GM19324 (cell line): ENCODE data around the gene LENG1.

ENCODE experiments used
- ATAC-seq: cut with Tn5 transposase; IDR thresholded peaks from one replicate; pipeline ENCODE4 v1.9.1; 2021; ENCODE audit warnings: mild to moderate bottlenecking, moderate library complexity; ENCODE audit not compliant: unreplicated experiment, low FRiP score

Gene LENG1

DNA sequence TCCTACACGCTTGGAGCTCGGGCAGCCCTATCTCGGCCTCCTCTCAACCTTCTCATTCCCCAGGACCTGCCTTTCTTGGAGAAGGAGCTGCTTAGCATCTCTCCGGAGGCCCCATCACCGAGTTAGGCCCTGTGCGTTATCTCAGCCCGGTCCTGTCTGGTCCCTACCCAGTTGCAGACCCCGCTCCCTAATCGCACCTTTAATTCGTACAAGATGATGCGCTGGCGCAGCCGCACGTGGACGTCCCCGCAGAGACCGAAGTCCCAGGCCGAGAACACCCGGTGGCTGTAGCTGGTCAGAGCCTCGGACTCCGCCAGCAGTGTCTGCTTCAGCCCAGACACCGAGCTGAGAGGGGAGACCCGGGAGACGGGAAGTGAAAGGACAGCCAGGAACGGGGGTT is 5.7 kb upstream of the LENG1 start:
- ATAC-seq, result no peak

DNA sequence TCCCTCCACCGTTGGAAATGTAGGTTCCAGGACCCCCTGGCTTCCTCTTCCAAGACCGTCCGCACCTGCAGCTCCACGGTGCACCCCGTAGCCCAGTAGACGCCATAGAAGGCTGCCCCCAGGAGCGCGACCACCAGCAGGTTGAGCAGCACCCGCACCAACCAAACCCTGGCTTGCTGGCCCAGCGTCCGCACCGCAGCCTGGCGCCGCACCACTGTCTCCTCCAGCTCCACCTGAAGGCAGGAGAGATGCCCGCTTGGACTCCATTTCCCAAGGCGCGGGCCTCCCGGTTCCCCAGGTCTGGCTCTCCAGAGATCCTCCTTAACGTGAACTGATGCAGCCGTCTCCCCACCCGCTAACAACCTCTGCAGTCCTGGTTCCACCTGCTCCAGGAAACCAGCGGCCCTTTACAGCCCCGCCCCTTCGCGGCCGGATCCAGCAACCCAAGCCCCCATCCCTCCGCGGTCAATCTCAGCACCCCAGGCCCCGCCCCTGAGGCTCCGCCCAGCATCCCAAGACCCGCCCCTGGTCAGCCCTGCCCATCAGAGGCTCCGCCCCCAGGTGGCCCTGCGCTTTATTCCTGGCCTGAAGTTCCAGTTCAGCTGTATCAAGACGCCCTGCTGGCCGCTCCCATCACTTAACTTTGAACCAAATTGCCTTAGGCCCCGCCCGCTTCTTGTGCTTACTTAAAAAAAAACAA is 5.0 kb upstream of the LENG1 start:
- no peak for ATAC-seq

DNA sequence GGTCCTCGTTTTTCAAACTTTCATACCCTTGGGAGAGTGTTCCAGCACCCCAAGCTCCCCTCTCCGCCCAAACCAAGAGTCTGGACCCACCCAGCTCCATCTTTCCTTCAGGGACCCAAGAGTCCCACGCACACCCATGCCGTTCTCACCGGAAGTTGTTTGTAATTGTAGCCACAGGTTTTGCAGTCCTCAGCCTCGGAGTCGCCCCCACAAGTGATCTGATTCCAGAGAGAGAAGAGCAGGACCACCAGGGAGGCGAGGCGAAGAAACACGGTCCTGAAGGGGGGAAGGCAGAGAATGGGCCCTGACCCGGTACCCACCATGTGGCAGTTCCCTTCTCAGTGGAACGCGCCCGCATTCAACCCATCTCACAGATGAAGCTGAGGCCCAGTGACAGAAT is 3.4 kb upstream of the LENG1 start:
- no peak for ATAC-seq

DNA sequence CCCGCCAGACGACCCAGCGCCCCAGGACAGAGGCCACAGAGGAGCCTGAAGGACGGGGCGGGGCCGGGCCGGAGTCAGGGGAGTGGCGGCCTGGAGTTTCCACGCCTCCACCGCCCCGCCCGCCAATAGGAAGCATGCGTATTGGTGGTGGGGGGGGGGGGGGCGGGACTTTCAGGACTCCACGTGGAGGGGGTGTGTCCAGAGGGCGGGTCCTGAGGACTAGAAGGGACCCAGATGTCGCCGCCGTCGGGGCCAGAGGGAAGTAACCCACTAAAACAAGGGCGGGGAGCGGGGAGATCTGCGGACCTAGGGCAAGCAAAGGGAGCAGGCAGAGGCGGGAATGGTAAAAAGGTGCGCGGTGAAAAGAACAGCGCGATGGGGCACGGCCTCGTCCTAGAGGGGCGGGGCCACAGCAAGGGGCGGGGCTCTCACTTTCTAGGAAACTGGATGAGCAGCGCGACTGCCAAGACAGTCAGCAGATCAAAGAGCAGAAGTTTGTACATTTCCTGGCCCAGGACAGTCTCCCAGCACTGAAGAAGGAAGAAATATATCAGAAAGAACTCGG is 2.8 kb upstream of the LENG1 start:
- ATAC-seq, result no peak

DNA sequence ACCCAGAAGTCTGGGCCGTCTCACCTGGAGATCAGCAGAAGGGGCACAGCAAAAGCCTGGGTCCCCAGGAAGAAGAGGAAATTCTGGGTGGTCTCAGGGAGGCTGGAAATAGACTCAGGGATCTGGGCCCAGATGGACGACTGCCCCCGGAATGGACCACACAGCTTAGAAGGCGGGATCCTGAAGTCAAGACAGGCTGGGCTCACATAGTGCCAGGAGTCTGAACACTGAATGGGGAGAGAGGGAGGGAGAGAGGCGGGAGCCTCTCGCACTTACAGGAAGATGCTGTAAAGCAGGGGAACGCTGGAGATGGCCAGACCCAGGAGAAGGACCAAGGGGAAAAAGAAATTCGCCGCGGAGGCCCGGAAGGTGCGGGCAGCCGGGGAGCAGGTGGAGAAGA is 1.3 kb upstream of the LENG1 start:
- ATAC-seq, result no peak

DNA sequence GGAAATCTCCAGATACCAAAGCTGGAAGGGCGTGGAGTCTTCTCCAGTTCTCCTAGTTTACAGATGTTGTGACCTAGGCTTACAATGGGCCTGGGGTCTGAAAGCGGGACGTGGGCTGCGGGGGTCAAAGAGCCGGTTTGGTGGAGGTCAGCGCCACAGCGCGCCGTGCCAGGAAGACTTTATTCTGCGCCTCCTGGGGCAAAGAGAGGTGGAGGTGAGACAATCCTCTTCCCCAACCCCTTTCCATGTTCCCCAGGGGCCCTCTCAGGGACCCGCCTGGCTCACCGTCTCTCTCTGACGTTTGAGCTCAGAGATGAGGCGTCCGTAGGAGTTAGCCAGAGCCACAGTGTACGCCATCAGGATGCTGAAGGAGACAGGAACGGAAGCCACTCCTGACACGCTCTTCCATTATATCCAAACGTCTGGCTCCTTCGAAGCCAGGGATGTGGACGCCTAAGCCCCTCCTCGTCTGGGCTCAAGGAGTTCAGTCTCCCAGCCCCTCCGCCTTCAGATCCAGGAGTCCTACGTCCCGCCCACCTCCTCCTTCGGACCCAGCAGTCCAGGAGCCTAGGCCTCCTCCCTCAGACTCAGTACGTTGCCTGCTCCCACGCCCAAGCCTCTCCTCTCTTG is 776 bp upstream of the LENG1 start:
- no peak for ATAC-seq

DNA sequence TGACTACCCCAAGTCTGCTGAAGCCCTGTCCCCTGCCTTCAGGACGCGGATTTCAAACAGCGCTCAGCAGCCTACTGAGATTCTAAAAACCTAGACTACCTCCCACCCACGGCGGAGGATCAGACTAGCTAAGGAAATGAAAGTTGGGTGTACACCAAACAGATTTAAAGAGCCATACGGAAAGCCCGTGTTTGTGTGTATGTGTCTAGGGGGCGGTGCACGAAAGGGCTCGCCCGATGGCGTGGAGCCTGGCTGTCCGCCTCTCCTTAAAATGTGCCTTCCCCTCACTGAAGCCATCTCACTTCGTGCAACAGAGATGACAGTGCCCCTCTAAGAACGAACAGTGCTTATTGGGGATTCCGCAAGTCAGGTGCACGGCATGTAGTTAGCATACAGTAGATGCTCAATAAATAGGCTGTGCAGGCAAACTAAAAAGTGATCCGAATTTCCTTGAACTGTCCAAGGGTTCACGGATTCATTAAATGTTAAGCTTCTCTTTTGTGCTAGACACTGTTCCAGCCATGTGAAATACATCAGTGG is 639 bp downstream of the LENG1 start:
- no peak for ATAC-seq

DNA sequence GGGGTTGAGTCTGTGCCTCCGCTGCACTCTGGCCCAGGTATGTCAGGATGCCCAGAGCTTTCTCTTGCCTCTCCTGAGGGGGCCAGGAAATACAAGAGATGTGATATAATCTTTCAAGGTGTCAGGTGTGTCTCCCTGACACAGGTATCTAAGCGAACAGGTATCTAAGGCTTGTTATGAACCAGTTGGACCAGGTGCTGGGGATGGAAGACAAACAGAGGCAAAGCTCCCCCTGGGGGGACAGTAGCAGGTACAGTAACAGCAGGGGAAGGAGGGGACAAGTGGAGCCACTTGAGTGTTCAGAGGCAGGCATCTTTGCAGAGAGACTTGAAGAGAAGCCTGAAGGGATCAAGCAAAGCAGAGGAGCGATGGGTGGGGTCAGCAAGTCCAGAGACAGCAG is 2.6 kb downstream of the LENG1 start:
- ATAC-seq, result no peak

DNA sequence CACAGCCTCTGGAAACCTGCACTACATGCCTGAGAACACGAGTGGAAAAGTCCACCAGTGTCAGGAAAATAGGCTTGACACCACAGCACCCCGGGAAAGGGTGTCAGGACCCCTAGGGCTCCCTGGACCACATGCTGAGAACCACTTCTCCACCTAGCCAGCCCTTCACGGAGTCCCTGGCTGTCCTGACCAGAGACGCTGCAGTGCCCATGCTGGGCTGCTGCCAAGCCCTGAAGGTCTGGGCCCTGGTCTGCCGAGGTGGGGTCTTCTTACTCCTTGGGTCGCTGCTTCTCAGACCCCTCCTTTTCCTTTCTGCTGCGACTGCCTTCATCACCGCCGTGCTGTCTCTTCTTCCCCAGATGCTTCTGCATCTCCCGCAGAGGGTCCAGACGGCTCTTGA is 3.0 kb downstream of the LENG1 start:
- no peak for ATAC-seq

DNA sequence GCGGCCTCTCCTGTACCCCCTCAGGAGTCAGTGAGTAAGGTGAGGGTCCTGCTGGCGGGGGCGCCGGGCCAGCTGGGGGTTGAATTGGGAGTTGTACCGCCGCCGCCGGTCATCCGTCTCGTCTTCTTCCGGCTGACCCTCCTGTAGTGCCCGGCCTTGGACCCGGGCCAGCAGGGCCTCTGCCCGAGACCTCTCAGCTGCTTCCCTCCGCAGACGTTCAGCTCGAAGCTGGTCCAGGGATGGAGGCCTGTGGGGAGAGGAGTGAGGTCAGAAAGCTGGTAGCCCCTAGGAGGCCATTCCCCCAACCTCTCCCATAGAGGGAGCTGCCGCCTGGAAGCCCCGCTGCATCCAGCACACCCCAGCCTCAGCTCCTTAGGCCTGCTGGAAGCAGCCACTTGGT is 3.8 kb downstream of the LENG1 start:
- no peak for ATAC-seq

DNA sequence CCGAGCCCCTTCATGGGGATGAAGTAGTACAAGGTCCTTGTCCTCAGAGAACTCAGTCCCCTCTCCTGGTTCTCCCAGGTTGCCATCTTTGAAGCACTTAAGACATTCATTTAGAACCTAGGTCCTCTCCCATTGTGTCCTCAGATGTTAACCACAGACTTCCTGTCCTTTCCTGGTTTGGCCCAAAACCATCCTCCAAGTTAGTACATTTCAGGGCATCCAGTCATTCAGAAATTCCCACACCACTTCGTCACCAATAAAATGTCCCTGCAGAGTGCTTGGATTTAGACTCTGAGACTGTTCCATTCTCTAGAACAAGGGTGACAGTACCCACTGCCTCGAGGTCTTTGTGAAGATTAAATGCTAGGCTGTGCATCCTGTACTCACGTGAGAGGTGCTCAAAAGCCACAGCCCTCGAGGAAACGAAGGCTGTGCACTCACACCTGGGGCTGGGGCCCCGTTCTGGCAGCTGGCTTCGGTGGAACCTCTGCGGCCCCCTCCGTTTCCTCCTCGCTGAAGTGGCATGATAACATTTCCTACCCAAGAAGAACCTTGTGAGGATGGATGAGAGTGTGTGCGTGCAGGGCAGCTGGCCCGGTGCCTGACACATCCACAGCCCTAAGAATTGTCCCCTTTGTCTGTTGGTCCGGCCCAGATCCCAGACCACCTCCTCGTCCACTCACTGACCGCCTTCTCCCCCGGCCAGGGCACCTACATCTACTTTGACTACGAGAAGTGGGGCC is 4.7 kb downstream of the LENG1 start:
- ATAC-seq, result no peak

DNA sequence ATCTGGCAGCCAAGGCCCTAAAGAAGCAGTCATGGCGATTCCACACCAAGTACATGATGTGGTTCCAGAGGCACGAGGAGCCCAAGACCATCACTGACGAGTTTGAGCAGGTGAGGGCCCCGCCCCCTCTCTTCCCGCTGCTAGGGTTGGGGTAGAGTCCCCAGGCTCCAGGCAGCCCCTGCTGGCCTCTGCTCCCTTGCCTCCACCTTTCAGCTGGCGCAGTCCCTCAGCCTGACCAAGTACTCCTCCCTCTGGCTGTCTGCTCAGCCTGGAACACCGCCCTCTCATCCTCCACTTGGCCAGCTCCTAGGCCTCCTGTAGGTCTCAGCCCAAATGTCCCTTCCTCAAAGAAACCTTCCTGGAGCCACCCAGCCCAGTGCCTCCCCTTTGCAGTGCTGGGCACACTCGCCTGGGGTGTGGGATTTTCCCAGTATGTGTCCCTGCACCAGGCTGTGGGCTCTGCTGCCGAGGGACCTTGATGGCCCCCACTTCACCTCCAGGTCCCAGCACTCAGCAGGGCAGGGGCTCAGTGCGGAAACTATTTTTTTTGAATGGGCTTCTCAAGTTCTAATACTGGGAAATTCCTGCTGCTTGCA is 5.7 kb downstream of the LENG1 start:
- no peak for ATAC-seq

DNA sequence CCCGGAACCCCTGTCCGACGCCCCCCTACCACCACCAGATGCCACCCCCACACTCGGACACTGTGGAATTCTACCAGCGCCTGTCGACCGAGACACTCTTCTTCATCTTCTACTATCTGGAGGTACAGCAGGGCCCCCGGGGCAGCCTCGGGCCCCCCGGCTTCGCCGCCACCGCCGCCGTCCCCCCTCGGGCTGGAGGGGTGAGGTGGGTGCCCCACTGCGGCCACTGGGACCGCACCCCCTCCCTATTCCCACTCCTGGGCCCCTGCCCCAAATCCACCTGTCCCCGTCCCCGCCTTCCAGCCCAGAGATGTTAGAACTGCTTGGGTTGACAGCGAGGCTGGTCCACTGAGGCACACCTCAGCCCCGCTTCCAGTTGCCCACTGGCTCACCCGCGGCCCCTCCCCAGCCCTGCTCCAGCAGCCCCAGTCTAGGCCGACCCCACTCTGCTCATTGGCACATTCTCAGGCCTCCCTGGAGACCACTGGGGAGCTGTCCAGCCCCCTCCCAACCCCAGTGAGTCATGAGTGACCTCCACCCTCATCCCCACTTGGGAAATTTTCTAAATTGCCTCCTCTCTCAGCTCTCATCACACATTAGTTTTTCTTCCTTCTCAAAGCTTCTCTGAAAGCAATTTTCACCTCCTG is 6.5 kb downstream of the LENG1 start:
- ATAC-seq, result no peak

DNA sequence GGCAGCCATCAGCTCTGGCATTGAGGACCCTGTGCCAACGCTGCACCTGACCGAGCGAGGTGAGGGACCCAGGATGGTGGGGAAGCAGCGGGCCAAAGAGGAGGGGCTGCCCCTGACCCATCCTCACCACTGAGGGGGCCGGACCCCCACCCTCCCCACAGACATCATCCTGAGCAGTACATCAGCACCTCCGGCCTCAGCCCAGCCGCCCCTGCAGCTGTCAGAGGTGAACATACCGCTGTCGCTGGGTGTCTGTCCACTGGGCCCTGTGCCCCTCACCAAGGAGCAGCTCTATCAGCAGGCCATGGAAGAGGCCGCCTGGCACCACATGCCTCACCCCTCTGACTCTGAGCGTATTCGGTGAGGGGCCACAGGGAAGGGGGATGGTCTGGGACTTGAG is 7.3 kb downstream of the LENG1 start:
- no peak for ATAC-seq

DNA sequence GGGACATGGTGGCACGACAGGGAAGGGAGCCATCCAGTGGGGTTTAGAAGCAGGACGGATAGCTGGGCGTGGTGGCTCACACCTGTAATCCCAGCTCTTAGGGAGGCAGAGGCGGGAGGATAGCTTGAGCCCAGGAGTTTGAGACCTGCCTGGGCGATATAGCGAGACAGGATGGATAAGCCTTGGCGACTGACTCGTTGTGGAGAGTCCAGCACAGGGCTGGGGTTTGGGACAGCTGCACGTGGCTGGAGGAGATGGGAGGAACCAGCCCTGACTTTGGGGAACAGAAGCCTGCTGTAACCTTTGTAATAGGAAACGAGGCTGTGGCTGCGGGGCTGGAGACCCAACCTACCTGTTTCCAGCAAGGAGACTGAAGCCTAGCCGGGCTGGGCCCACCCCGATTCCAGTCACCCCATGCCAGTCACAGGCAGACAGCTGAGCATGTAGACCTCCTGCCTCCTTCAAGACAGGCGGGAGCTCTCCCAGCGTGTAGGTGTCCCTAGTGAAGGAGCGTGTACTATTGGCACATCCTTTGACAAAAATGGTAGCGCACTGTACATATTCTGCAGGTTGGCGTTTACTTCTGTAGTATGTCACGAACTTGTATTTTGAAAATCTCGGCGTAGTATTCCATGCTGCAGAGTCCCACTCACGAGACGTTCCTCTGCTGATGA is 8.0 kb downstream of the LENG1 start:
- no peak for ATAC-seq

DNA sequence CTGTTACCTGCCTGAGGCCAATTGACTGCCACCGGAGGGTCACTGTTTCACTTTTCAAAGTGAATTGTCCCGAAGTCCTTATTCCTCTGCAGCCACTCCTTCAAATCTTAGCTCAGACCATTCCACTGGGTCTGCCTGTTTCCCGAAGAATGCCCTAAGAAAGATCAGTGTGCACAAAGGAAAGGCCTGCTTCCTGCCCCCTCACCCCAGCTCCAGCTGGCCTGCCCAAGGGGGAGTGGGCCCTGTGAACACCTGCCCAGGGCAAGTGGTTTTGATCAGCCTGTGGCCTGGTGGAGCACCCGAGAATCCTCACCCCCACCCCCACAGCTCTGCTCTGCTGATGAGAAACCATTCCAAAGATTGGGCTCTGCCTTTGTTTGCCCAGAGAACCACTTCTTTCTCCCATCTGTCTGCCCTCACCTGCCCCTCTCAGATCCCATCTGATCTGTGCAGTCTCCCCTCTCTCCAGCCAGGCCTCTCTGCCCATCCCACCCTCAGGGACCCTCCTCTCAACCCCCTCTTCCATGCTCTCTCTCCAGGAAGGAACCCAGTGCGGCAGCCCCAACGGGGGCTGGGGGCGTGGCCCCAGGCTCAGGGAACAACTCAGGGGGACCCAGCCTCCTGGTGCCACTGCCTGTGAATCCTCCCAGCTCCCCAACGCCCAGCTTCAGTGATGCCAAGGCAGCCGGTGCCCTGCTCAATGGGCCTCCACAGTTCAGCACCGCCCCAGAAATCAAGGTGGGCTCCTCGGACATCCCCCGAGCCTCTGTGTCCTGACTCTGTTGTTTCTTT is 10.3 kb downstream of the LENG1 start:
- ATAC-seq, result no peak

DNA sequence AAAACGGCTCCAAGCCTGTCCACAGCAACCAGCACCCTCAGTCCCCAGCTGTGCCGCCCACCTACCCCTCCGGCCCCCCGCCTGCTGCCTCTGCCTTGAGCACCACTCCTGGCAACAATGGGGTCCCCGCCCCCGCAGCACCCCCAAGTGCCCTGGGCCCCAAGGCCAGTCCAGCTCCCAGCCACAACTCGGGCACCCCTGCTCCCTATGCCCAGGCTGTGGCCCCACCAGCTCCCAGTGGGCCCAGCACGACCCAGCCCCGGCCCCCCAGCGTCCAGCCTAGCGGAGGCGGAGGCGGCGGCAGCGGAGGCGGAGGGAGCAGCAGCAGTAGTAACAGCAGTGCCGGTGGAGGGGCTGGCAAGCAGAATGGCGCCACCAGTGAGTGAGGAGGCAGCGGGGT is 11.4 kb downstream of the LENG1 start:
- no peak for ATAC-seq

DNA sequence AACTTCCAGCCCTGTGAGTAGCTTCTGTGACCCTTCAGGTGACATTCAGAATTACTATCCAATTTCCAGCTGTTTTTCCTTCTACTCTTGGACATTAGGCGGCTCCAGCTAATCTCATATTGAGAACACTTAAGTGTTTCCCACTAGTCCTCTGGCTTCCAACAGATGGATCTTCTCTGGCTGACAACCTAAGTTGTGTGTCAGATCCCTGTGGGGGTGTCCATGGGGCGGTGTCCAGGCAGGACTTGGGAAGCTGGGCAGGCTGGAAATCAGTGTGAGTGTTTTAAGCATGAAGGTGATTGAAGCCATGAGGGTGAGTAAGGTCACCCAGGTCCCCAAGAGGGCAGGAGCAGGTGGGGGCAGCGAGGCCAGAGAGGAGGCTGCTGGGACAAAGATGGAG is 11.8 kb downstream of the LENG1 start:
- no peak for ATAC-seq

DNA sequence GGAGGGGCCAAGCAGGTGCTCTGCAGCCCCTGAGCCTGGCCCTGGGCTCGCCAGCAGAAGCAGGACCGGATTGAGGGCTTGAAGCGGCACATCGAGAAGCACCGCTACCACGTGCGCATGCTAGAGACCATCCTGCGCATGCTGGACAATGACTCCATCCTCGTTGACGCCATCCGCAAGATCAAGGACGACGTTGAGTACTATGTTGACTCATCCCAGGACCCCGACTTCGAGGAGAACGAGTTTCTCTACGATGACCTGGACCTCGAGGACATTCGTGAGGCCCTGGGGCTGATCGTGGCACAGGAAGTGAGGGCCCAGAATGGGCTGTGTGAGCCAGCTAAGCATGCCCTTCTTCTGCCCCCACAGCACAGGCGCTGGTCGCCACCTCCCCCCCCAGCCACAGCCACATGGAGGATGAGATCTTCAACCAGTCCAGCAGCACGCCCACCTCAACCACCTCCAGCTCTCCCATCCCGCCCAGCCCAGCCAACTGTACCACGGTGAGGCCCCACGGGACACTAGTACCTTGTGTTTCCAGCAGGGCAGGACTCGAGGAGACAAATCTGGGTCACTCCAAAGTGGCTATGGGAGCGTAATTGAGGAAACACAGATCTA is 13.9 kb downstream of the LENG1 start:
- ATAC-seq, result no peak
